Hematopoietic multipotent progenitor cell treated with erythropoietin and hydrocortisone succinate and interleukin-3 and kit ligand, for 6 days (in vitro differentiated cells): ENCODE data around the gene CBX5.
A peak's percentile ranks its signal among the peaks of the same experiment; 100 is the strongest.
"Not testable (repeated sequence)": the region's sequence is repeated elsewhere in the genome, so short reads cannot be mapped to it uniquely, and the experiment has no call there.

Experiments
- DNase-seq: peaks from one replicate; pipeline ENCODE4 v3.0.0-alpha.2; 2015

CBX5 gene

DNA sequence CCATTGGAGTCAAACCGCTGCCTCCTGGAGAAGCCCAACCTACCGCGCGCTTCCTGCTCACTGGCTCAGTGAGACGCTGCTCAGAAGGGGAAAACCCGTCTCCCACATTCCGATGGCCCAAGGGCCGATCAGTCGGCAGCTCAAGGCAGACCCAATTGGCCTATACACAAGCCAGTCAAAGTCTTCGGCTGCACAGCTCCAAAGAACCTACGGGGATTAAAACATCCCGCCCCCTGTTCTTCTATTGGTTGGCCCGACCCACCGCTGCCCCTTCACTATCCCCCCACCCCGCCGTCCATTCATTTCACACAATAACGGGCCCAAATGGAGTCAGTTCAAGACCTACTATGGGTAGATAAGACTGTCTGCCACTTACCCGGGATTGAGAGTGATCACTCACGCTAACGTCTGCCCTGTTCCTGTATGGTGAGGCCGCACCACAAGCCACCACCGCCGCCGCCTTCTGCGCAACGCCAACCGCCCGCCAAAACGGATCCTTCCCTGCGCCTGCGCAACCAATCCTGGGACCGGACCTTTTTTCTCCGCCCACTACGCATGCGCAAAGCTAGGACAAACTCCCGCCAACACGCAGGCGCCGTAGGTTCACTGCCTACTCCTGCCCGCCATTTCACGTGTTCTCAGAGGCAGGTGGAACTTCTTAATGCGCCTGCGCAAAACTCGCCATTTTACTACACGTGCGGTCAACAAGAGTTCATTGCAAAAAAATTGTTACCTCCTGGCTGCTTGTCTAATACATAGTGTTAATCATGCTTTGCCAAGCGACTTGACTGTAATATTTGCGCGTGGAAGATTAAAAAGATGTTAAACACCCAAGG lies at the start of gene CBX5:
CBX5 (minus strand) TSS at position 491 of the 836 bp plus-strand sequence. CDS start 22,472 bp downstream, outside the sequence.
- DNase-seq: peak; percentile 100

DNA sequence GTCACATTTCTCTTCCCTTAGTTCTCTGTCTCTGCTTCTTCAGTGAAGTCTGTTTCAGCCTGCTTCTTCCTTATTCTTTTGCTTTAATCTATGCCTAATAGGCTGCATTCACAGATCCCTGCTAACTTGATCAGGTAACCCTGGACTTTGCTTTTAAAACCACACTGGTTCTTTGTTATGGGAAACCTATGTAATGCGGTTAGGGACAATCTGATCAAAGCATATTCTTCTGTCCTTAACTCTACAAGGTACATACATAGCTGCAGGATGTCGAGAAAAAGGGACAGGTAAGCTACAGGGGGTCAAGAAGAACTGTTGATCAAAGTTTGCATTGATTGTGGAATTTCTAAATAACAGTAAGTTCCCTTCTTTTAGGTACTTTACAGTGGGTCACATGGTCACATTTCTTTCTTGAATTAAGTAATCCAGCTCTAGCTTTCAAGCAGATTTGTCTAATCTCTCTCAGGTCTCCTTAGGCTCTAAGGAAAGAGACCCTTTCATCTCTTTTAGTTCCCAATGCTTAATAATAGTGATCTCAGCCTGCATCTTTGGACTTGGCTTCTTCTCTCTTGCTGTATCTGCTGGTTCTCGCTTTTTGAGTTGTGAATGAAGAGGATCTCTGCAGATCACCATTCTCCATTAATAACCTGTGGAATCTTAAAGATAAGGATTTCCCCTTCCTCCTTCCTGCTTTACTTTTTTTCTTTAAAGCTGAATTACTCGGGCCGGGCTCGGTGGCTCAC lies 48.8 kb upstream of the CBX5 start:
- no peak for DNase-seq

DNA sequence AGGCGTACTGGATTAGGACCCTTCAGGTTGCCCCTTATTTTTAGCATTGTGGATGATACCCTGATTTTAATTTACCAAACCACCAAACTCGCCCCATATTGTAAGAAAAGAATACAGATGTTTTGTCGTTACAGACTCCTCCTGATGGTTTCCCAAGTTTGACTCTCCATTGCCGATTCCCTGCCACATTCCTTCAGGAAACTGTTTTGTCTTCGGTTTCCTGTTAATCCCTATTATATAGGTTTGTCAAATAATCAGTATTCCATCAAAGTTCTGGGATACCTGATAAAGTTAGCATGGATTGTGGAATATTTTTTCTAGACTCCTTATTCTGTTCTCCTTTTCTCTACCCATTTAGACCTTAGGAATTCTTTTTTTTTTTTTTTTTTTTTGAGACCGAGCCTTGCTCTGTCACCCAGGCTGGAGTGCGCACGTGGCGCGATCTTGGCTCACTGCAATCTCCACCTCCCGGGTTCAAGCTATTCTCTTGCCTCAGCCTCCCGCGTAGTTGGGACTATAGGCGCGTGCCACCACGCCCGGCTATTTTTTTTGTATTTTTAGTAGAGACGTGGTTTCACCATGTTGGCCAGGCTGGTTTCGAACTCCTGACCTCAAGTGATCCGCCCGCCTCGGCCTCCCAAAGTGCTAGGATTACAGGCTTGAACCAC lies 45.7 kb upstream of the CBX5 start:
- DNase-seq: not testable (repeated sequence)

DNA sequence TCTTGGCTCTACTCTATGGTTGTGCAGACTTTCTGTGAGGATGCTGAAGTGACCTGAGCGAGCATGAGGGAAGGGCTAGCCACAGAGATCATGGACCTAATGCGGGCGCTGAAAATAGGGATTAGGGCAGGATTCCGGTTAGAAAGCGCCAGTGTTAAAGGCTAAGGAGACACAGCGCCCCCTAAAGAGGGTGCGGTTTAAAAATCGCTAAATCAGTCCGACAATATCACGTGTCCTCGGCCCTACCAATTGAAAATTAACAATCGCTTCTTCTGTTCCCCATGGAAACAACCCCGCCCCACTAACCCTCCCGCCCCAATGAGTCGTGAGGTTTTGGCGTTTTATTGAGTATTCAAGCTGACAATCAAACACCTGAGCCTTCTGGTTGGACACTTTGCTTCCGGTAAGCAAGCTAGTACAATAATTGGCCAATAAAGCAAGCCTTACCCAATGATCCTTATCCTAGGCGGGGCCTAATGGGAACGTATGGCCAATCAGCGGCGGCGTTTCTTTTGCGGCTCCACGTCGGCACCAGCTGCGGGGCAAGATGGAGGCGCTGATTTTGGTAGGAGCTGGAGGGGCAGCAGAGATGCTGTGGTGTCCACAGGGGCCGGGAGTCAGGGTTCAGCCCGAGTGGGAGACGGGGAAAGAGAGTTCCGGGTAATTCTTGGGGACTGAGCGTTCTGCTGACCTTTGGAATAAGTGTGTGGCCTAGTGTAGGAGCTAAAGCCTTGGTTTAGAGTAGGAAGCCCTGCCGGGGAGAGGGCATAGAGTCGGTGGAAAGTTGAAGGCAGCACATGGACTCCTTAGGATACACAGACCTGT lies 44.9 kb upstream of the CBX5 start, which contains the start of gene COPZ1:
COPZ1 (plus strand) TSS at position 515 of the 825 bp plus-strand sequence; CDS start at position 548, 33 bp downstream.
- DNase-seq: peak; percentile 100

DNA sequence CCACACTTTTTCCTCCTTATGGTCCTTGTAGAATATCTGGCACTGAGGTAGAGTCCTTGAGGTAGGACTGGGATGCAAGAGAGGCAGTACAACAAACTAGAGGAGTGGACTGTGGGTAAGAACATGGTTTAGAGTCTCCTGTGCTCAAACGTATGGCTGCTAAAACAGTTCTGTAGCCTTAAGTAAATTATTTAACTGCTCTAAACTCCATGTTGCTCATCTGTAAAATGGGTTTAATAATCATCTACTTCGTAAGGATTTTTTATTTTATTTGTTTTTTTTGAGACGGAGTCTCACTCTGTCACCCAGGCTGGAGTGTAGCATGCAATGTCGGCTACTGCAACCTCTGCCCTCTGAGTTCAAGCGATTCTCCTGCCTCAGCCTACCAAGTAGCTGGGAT lies 41.4 kb upstream of the CBX5 start:
- no peak for DNase-seq

DNA sequence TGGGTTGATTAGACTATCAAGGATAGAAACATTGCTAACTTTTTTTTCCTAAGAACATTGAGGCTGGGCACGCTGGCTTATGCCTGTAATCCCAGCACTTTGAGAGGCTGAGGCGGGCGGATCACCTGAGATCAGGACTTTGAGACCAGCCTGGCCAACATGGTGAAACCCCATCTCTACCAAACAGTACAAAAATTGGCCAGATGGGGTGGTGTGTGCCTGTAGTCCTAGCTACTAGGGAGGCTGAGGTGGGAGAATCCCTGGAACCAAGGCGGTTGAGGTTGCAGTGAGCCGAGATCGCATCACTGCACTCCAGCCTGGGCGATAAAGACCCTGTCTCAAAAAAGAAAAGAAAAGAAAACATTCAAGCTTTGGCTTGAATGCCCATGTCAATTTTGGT lies 32.4 kb upstream of the CBX5 start:
- DNase-seq: not testable (repeated sequence)

DNA sequence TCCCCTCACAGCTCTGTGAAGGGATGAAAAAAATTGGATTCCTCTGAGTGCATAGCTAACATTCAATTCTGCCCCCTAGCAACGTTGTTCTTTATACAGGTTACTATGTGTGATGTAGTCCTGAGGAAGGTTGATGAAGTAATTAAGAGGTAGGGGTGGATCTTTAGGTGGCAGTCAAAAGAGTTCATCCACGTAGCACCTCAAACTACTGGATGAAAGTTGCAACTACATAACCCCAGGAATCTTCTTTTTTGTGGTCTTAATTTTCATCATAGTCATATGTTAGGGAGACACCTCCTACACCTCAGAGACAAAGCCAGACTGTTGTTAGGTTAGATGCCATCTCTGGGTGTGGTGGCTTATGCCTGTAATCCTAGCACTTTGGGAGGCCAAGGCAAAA lies 31.1 kb upstream of the CBX5 start:
- peak; percentile 28 for DNase-seq

DNA sequence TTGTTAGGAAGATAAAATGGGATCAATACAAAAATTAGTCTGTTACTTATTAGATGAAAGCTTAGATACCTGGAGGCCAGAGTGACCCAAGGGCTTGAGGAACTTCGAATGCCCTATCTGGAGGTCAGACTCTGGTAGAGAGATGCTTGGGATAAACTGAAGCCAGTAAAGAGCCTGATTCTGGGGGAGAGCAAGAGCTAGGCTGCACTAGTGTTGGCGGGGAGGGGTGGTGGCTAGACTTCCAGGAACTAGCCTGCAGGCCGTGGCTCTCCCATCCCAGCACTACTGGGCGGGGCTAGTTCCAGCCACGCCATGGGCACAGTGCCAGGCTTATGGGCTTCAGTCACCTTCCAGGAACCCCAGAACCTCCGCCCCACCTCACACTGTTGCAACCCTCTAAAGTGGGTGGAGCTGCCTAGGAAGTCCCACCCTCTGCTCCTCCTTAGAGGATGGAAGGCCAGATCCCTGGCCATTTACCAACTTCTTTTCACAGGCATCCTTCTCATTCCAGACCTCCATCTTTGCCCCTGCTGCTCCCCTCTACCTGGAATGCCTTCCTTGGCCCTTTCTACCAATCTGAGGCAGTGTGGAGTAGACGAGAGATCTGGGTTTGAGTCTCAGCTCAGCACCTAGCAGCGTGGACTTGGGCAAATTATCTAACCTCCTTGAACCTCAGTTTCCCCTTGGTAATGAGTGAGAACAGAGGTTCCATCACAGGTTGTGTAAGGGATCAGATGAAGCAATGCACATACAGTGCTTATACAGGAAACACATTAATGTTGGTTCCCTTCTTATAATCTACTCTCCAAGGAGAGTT lies 27.2 kb upstream of the CBX5 start:
- DNase-seq: peak; percentile 100

DNA sequence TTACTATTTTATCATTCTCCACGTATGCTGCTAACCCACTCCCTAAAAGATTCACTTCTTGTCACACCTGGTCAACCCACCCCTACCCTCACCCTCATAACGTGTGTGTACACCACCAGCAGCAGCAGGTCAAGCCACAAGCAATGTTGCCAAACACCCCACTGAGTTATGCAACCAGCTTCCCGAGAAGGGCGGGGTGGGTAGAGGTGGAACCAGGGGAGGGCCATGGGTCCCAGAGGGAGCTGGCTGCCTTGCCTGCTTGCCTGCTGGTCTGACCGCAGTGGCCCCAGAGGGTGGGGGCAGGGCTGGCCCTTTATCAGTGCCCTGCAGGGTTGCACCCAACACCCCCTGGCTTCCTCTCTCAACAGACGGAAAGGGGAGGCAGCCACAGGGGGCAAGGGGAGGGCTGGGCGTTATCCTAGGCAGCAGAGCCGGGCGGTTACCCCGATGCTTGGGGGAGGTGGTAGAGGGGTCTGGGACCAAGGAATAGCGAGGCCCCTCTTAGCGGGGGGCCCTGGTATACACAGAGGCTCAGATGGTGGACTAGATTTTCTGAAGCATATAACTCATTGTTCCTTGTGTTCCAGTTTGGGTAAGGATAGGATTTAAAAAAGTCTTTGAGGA lies 24.4 kb upstream of the CBX5 start:
- DNase-seq: peak; percentile 99

DNA sequence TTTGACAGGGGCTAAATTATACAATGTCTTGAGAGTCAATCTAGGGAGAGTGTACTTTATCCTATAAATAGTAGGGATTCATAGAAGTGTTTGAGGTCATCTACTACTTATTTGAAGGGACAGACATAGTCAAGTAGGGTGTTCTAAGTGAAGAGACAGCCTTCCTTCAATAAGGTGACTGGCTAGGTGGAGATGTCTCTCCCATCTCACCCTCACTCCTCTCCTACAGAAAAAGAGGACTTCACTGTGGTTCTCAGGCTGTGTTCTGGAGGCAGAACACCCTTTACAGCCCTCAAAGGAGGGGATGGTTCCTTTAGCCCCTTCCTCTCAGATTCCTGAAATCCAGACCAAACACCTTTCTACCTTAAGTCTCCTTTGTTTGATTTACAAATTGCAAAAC lies 23.7 kb upstream of the CBX5 start:
- peak; percentile 43 for DNase-seq

DNA sequence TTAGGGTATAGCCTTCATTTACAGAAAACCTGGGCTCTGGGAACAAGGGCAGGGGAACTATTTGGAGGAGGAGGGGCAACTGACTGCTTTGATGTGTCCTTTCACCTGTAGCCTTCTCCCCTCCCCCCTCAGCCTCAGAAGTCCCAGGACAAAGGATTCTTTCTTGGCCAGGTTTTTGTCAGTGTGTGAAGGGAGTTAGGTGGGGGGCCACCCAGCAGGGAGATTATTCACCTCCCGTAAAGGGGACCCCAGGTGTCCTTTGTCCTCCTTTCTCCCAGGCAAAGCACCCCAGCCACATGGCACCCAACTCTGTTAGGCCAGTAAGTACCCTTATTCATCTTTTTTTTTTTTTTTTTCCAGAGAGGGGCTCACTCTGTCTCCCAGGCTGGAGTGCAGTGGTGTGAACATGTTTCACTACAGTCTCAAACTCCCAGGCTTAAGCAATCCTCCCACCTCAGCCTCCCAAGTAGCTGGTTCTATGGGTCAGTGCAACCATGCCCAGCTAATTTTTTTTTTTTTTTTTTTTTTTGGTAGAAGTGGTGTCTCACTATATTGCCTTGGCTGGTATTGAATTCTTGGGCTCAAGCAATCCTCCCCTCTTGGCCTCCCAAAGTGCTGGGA lies 21.6 kb upstream of the CBX5 start:
- DNase-seq: peak; percentile 58

DNA sequence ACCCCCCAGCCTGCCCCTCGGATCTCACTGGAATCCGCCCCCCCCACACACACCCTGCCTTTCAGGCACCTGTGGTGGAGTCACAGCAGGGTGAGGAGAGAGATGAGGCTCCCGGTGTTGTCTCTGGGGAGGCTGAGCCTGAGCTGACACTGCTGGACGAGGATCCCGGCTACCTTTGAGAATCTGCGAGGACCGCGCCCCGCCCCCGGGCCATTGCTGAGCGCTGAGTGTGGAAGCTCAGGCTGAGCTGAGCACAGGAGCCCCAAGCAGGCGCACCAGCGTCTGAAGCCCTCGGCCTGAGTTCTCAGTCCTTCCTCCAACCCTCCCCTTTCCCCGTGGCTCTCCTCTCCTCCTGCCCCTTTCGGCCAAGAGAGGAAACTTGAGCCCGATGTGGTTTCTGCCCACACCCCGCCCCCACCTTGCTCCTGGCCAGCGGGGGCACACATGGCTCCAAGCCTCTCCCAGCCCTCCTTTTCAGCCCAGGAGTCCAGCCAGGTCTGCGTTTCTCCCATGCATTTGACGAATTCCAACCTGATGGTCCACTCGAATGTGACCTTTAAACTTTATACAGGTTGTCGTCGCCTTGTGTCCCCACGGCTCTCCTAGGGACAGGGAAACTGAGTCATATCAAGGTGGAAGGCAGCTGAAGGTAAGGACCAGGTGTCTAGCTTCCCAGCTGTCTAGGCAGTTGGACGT lies 21.0 kb upstream of the CBX5 start, which contains the start of gene NFE2:
NFE2 (minus strand) TSS at position 284 of the 696 bp plus-strand sequence. CDS start 5,767 bp downstream, outside the sequence.
- DNase-seq: peak; percentile 97

DNA sequence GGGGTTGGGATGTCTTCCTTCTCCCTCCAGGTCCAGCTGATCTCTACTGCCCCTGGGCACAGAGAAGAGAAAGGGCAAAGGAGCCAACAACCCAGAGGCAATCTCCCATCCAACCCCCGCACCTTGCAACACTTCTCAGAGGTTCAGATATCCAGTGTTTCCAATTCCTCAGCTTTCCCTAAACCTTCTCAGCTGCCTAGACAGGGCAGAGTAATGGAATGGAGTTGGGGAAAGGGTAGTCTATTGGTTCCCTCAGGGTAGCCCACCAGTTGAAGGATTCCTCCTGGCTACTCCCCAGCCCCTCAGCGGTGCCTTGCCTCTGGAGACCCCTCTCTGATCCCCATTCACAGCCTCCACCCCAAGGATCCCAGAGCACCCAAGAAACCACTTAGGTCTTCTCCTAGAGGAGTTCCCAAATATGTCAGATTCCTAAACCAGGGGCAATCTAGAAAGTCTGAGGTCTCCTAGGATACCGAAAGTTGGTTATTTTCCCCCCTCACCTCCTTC lies 20.4 kb upstream of the CBX5 start:
- peak; percentile 36 for DNase-seq

DNA sequence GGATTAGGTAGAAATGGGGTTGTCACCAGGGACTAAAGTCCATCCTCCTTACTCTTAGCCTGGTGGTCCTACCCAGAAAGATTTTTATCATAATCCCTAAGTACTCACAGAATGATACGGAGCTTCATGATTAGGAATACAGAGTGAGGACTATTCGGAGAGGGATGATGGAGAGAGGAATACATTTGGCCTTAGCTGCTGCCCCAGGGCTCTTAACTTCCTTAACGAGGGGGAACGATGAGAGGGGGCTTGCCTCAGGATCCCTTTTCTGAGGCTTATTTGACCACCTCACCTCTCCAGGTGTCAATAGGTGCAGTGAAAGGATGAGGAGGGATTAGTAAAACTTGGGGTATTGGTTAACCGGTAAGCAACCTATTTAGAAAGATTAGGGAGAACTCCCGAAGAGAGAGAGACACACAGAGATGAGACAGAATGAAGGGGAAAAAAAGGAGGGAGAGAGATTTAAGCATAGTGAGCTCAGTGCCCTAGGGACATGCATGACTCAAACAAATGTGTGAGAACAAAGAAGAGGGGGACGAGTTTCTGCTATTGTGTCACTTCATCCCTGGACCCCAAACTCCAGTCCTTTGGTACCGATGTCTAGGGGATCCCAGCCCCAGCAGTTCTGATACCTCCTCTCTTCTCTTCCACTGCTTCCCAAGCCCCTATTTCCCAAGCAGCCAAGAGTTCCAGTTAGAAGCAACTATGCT lies 19.7 kb upstream of the CBX5 start:
- peak; percentile 42 for DNase-seq

DNA sequence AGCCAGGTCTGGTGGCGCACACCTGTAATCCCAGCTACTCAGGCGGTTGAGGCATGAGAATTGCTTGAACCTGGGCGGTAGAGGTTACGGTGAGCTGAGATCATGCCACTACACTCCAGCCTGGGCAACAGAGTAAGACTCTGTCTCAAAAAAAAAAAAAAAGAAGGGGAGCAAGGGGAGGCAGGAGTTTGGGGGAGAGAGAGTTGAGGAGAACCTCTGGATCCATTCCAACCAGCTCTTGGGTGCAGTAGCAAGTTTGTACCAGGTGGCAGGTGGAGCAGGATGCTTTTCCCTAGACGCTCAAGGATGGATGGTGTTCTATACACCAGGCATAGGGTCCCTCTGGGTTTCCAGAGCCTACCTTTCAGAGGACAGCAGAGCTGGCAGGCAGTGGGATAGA lies 19.0 kb upstream of the CBX5 start:
- peak; percentile 85 for DNase-seq

DNA sequence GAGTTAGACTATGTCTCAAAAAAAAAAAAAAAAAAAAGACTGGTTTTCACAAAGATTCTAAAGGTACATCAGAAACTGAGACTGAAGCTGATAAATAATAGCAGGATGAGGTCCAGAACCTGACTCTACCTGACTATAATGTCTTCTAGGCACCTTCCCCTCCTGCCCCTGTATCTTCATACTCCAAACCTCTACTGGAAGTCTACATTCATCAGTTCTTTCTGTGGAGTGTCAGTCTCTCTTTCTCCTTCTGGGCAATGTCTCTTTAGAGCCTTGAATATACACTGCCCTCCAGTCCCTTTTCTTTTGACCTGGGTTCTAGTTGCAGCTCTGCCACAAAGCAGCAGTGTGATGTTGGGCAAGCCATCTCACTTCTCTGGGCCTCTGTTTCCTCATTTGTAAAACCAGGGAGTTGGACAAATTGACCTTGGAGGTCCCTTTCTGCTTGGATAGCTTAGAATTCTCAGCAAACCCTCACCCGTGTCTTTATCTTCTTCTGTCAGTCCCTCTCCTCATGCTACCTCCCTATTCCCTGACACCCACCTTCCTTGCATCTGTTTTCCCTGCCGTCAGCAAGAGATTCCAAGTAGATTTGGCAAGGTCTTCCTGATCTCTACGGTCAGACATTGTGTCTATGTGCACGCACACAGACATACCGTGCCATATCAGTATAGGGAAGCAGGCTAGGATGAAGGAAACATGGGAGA lies 16.6 kb upstream of the CBX5 start:
- peak; percentile 63 for DNase-seq

DNA sequence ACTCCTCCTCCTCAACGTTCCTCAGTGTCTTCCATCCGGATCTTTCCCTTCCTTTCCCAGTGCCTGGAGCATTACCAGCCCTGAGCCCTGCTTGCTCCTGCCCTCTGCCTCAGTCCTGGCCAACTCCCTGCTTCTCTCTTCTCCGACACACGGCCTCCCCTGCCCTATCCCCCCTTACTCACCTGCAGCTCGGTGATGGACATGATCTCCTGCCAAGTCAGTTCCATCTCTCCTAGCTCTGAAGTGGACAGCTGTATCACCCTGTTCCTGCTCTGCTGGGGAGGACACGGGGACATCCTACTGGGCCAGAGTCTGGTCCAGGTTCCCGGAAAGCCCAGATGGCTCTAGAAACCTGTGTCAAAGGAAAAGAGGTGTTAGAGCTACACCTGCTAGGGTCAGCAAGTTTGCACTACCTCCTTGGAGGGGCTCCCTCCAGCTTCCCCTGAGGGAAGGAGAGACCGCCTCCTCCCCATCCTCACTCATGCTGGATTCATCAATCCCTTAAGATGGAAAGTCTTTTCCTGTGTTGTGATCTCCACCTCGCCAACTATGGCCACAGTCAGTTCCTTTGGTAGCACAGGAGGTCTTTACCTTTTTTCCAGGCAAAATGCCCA lies 15.1 kb upstream of the CBX5 start:
- DNase-seq: no peak
